ENCODE data around the gene KRTAP12-3. TPM values are rescaled to one million over a fixed set of nuclear protein-coding genes. Genes with fewer than 3 reads are reported as not detected.

The KRTAP12-3 gene
- total and polyA plus RNA-seq, 2 donors (not counting 1 experiment from before 2014, with no cell fraction given) = not detected

DNA sequence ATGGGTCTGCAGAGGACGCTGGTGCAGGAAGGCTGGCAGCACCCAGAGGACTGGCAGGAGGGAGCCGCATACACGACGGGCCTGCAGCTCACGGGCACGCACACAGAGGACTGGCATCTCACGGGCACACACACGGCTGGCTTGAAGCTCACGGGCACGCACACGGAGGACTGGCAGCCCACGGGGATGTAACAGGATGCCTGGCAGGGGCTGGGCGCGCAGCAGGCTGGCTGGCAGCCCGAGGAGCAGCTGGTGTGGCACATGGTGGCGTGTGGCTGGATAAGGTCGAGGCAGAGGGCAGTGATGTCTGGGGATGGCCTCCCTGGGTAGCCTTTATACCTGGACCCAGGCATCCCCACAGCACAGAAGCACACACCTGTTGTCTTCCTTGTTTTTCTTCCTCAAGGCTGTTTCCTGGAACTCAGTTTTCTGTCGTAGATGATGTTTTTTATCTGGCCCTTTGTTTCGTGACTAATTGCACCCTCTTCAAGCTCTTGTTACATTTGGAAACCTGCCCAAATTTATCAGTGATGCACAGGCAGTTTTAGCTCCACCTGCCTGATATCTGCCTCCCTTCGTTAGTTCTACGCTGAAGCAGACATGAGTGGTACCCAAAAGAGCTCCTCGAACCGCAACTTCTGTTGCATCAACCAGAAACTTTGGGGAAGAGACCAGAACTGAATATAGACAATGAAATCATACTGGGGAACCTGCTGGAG is 24.3 kb downstream of the KRTAP12-3 start, which contains the start of gene KRTAP12-1:
KRTAP12-1 (minus strand) TSS at position 303 of the 719 bp plus-strand sequence; CDS start at position 263, 40 bp downstream.
- Histone ChIP-seq H3K79me2 (ENCODE audit: control insufficient read depth, insufficient read depth, low read length) (no peaks in the 10 kb centered on the region), H3K9me3 (ENCODE audit: control insufficient read depth, insufficient read depth, low read depth, low read length) (no peaks in the 10 kb centered on the region), H3K9ac (ENCODE audit: insufficient read depth, low read length) (no peak within 1 kb of the TSS), H3K4me2 (ENCODE audit: extremely low read depth, insufficient read depth, low read length) (no peak within 1 kb of the TSS), H2AFZ (ENCODE audit: low read length) (no peak within 1 kb of the TSS), H4K20me1 (ENCODE audit: control insufficient read depth, extremely low read depth, insufficient read depth, low read length) (no peaks in the 10 kb centered on the region), H3K27me3 (ENCODE audit: control insufficient read depth, insufficient read depth, low read length) (no peaks in the 10 kb centered on the region), H3K4me1 (ENCODE audit: control insufficient read depth, extremely low read depth, insufficient read depth, low read length) (no peaks in the 10 kb centered on the region), H3K36me3 (ENCODE audit: control insufficient read depth, insufficient read depth, low read length) (no peaks in the 10 kb centered on the region), H3K4me3 (replicated peaks in 1 of 4; ENCODE audit: control extremely low read depth in 1 of 4, insufficient read depth in 1 of 4, low read depth in 3 of 4, low read length in 4 of 4) (no peak within 1 kb of the TSS), H3K27ac (ENCODE audit: insufficient read depth, low read length) (no peak within 1 kb of the TSS)
- TF ChIP-seq, protein P1, sequence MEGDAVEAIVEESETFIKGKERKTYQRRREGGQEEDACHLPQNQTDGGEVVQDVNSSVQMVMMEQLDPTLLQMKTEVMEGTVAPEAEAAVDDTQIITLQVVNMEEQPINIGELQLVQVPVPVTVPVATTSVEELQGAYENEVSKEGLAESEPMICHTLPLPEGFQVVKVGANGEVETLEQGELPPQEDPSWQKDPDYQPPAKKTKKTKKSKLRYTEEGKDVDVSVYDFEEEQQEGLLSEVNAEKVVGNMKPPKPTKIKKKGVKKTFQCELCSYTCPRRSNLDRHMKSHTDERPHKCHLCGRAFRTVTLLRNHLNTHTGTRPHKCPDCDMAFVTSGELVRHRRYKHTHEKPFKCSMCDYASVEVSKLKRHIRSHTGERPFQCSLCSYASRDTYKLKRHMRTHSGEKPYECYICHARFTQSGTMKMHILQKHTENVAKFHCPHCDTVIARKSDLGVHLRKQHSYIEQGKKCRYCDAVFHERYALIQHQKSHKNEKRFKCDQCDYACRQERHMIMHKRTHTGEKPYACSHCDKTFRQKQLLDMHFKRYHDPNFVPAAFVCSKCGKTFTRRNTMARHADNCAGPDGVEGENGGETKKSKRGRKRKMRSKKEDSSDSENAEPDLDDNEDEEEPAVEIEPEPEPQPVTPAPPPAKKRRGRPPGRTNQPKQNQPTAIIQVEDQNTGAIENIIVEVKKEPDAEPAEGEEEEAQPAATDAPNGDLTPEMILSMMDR (conservative IDR thresholded peaks at IDR 0.05 in 1 of 2, IDR thresholded peaks at IDR 0.05 in 1 of 2; ENCODE audit: low read depth in 1 of 2, low read length in 2 of 2) = no peak
- no peak for TF ChIP-seq EZH2 (IDR thresholded peaks at IDR 0.05; ENCODE audit: low read length, missing control alignments)
- DNase-seq (ENCODE audit: low read depth in 2 of 2) = no peak

DNA sequence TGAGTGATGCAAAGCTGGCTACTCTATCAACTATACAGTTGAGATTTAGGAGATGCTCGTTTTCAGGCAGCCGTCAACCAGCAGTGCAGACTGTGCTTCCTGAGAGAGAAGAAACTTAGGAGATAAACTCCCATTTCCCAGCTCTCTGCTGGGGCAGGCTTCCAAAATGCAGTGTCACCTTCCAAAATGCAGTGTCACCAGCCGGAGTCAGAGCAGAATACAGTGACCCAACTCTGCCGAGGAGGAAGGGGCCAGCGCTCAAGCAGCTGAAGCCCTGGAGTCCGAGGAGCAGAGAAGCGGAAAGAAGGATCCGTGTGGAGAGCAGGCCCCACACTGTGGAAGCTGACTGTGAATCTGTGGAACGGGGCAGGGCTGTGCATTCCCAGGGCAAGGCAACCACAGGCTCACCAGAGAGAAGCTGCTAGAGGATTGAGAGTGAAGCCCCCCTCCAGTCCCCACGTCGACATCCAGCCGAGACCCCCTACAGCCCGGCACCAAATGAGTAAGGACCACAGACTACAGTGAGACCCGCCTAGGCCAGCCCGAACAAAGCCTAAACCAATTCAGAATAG is 24.9 kb downstream of the KRTAP12-3 start:
- H3K4me2 ChIP-seq (ENCODE audit: extremely low read depth, insufficient read depth, low read length) = no peak overlapping the region
- DNase-seq (ENCODE audit: low read depth in 2 of 2) = no peak
- no peak overlapping the region for H2AFZ ChIP-seq (ENCODE audit: low read length)
- H3K9ac ChIP-seq (ENCODE audit: insufficient read depth, low read length) = no peak overlapping the region
- no peaks in the 10 kb centered on the region for H3K36me3 ChIP-seq (ENCODE audit: control insufficient read depth, insufficient read depth, low read length)
- H3K79me2 ChIP-seq (ENCODE audit: control insufficient read depth, insufficient read depth, low read length) = no peaks in the 10 kb centered on the region
- TF ChIP-seq, protein P1 (conservative IDR thresholded peaks at IDR 0.05 in 1 of 2, IDR thresholded peaks at IDR 0.05 in 1 of 2; ENCODE audit: low read depth in 1 of 2, low read length in 2 of 2) = no peak
- TF ChIP-seq EZH2 (IDR thresholded peaks at IDR 0.05; ENCODE audit: low read length, missing control alignments) = no peak
- no peaks in the 10 kb centered on the region for H3K4me1 ChIP-seq (ENCODE audit: control insufficient read depth, extremely low read depth, insufficient read depth, low read length)
- no peaks in the 10 kb centered on the region for H4K20me1 ChIP-seq (ENCODE audit: control insufficient read depth, extremely low read depth, insufficient read depth, low read length)
- H3K27ac ChIP-seq (ENCODE audit: insufficient read depth, low read length) = no peak overlapping the region
- H3K9me3 ChIP-seq (ENCODE audit: control insufficient read depth, insufficient read depth, low read depth, low read length) = no peaks in the 10 kb centered on the region
- peaks cover 2% of the 10 kb centered on the region for H3K27me3 ChIP-seq (ENCODE audit: control insufficient read depth, insufficient read depth, low read length)
- no peak overlapping the region for H3K4me3 ChIP-seq (replicated peaks in 1 of 4; ENCODE audit: control extremely low read depth in 1 of 4, insufficient read depth in 1 of 4, low read depth in 3 of 4, low read length in 4 of 4)

DNA sequence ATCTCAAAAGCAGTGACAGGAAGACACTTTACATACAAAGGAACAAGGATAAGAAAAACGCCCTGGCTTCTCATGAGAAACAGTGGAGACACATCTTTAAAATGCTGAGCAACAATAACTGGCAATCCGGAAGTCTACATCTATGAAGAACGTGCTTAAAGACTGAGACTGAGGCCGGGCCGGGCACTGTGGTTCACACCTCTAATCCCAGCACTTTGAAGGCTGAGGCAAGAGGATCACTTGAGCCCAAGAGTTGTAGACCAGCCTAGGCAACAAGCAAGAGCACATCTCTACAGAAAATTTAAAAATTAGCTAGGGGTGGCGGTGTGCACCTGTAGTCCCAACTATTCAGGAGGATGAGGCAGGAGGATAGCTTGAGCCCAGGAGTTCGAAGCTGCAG is 26.3 kb downstream of the KRTAP12-3 start:
- H3K9me3 ChIP-seq (ENCODE audit: control insufficient read depth, insufficient read depth, low read depth, low read length) = no peaks in the 10 kb centered on the region
- H3K4me2 ChIP-seq (ENCODE audit: extremely low read depth, insufficient read depth, low read length) = no peak overlapping the region

More for the DNA sequence above, 26.3 kb downstream of the KRTAP12-3 start:
- no peak for TF ChIP-seq EZH2 (IDR thresholded peaks at IDR 0.05; ENCODE audit: low read length, missing control alignments)
- TF ChIP-seq, protein P1 (conservative IDR thresholded peaks at IDR 0.05 in 1 of 2, IDR thresholded peaks at IDR 0.05 in 1 of 2; ENCODE audit: low read depth in 1 of 2, low read length in 2 of 2) = no peak
- Histone ChIP-seq H4K20me1 (ENCODE audit: control insufficient read depth, extremely low read depth, insufficient read depth, low read length) (no peaks in the 10 kb centered on the region), H3K27me3 (ENCODE audit: control insufficient read depth, insufficient read depth, low read length) (peaks cover 4% of the 10 kb centered on the region), H3K27ac (ENCODE audit: insufficient read depth, low read length) (no peak overlapping the region), H3K36me3 (ENCODE audit: control insufficient read depth, insufficient read depth, low read length) (no peaks in the 10 kb centered on the region), H3K4me3 (replicated peaks in 1 of 4; ENCODE audit: control extremely low read depth in 1 of 4, insufficient read depth in 1 of 4, low read depth in 3 of 4, low read length in 4 of 4) (no peak overlapping the region), H3K4me1 (ENCODE audit: control insufficient read depth, extremely low read depth, insufficient read depth, low read length) (no peaks in the 10 kb centered on the region), H2AFZ (ENCODE audit: low read length) (no peak overlapping the region), H3K79me2 (ENCODE audit: control insufficient read depth, insufficient read depth, low read length) (no peaks in the 10 kb centered on the region), H3K9ac (ENCODE audit: insufficient read depth, low read length) (no peak overlapping the region)
- no peak for DNase-seq (ENCODE audit: low read depth in 2 of 2)
